GM19099 (cell line): ENCODE data around the gene CDCA5.

Source experiments
- POLR2A ChIP-seq: IDR thresholded peaks from 3 replicates; pipeline ENCODE4 v1.6.1; 2011; ENCODE audit warnings: low read depth; ENCODE audit not compliant: insufficient read length; ENCODE audit errors: extremely low read depth

CDCA5 gene

GRCh38 chr11:65113839-65114238 lies 30.0 kb upstream of the CDCA5 start:
- TF ChIP-seq POLR2A: no peak

- no peak for TF ChIP-seq POLR2A
Observed at GRCh38 chr11:65113361-65113756, 29.5 kb upstream of the CDCA5 start.

GRCh38 chr11:65112546-65113360 lies 28.9 kb upstream of the CDCA5 start:
- peak; percentile 48 for TF ChIP-seq POLR2A

- TF ChIP-seq POLR2A: peak; percentile 95
Observed at GRCh38 chr11:65111744-65112545, 28.1 kb upstream of the CDCA5 start, which contains the start of gene TM7SF2. Gene TM7SF2, plus strand, starts transcription at chr11:65111872. Its CDS starts 144 bp downstream, at chr11:65112016.

GRCh38 chr11:65111159-65111743 lies 27.4 kb upstream of the CDCA5 start:
- TF ChIP-seq POLR2A: no peak

GRCh38 chr11:65110354-65110861 lies 26.6 kb upstream of the CDCA5 start:
- no peak for TF ChIP-seq POLR2A

- TF ChIP-seq POLR2A: no peak
Observed at GRCh38 chr11:65109231-65110198, 25.7 kb upstream of the CDCA5 start.

GRCh38 chr11:65108469-65109123 lies 24.8 kb upstream of the CDCA5 start:
- TF ChIP-seq POLR2A: no peak

- TF ChIP-seq POLR2A: no peak
Observed at GRCh38 chr11:65107751-65108468, 24.1 kb upstream of the CDCA5 start.

- TF ChIP-seq POLR2A: no peak
Observed at GRCh38 chr11:65107078-65107477, 23.2 kb upstream of the CDCA5 start.

GRCh38 chr11:65104628-65105027 lies 20.8 kb upstream of the CDCA5 start:
- no peak for TF ChIP-seq POLR2A

GRCh38 chr11:65103476-65103875 lies 19.6 kb upstream of the CDCA5 start:
- TF ChIP-seq POLR2A: no peak
